GM12875 (cell line): ENCODE results near the gene KRT85.

Experiments
- H3K4me3 ChIP-seq: one replicate; pipeline ENCODE4 v1.5.1; 2011; ENCODE audit warnings: low read depth, low read length, control low read depth
- TF ChIP-seq, protein P1 (sequence below): IDR thresholded peaks from 2 replicates; pipeline ENCODE4 v1.5.1; 2011; ENCODE audit warnings: low read depth, mild to moderate bottlenecking, control low read depth, inconsistent platforms, low read length, moderate library complexity, borderline replicate concordance; ENCODE audit not compliant: insufficient read depth

KRT85 gene

DNA sequence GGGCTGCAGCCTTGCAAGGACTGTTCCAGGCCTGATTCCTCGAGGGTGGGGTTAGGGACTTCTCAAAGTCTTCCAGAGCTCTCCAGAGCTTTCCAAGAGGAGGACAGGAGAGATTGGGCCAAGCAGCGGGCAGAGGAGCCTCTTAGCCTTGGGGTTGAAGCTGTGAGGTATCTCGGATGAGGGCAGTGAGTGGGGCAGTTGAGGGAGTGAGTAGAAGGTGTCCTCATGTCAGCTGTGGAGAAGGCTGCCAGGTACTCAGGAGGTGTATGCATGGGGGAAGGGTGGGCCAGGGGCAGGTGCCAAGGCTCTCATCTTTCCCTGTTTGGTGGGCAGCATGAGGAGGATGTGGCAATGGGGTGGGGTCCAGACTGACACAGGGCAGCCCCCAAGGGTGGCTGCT, 53.8 kb downstream of the KRT85 start:
- TF ChIP-seq, protein P1, sequence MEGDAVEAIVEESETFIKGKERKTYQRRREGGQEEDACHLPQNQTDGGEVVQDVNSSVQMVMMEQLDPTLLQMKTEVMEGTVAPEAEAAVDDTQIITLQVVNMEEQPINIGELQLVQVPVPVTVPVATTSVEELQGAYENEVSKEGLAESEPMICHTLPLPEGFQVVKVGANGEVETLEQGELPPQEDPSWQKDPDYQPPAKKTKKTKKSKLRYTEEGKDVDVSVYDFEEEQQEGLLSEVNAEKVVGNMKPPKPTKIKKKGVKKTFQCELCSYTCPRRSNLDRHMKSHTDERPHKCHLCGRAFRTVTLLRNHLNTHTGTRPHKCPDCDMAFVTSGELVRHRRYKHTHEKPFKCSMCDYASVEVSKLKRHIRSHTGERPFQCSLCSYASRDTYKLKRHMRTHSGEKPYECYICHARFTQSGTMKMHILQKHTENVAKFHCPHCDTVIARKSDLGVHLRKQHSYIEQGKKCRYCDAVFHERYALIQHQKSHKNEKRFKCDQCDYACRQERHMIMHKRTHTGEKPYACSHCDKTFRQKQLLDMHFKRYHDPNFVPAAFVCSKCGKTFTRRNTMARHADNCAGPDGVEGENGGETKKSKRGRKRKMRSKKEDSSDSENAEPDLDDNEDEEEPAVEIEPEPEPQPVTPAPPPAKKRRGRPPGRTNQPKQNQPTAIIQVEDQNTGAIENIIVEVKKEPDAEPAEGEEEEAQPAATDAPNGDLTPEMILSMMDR: no peak

DNA sequence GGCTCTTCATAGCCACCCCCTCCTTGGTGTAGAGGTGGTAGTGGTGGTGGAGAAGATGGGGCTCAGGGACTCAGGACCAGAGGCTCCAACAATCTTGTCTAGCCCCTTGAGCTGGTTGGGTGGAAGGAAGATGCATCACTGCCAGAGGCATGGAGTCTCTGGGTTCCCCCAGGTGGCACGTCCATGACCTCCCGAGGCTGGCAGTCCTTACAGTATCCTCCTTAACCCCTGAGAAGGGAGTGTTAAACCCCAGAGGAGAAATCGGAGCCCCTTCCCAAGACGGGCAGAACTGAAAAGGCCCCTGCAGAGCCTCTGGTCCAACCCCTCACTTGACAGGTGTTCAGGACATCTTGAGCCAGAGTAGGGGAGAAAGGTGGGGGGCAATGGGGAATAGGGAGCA, 55.2 kb downstream of the KRT85 start:
- no peak overlapping the region for H3K4me3 ChIP-seq
- TF ChIP-seq, protein P1: no peak

More for the DNA sequence above, 53.8 kb downstream of the KRT85 start:
- no peak overlapping the region for H3K4me3 ChIP-seq

DNA sequence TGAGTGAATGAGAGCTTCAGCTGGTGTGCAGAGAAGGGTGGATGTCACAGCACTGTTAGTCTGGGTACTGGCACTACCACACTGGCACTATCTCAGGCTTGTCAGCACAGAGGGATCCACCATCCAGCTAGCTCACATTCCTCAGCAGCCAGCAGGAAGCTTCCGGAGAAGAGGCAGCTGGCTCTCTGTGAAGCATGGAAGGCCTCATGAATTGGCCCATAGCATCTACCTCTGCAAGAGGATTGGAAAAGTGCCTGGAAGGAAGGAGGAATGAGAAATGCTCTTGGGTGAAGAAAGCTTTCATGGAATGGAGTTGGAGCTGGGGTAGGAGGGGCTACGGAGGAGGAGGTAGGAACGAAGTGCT, 56.0 kb downstream of the KRT85 start:
- TF ChIP-seq, protein P1: no peak
- no peak overlapping the region for H3K4me3 ChIP-seq

DNA sequence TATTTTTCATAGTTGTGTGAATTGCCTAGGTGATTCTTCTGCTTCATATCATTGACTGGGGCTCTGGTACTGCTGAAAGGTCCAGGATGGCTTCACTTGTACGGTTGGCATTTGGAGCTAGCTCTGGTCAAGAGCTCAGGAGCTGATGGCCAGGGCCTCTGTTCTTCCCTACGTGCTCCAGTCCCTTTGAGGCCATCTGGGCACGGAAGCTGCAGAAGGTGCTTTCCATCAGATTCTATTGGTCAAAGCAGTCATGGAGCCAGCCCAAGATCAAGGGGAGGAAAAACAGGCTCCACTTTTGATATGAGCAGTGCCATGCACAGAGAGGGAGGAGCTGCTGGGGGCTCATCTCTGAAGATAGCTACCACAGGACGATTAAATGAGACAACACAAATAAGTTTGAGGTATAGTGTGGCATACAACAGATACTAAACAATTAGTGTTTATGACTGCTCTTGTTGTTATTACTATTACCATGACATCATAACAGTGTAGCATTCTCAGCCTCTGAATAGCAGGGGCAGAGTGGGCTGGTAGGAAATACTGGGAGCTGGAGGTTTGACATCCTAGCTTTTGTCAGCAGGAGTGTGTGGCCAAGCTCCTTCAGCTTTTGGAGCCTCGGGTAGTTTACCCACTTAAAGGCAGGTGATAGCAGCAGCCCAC, 56.5 kb downstream of the KRT85 start:
- no peak overlapping the region for H3K4me3 ChIP-seq
- TF ChIP-seq, protein P1: no peak
